ENCODE results near the gene SCFD2.

The SCFD2 gene

DNA sequence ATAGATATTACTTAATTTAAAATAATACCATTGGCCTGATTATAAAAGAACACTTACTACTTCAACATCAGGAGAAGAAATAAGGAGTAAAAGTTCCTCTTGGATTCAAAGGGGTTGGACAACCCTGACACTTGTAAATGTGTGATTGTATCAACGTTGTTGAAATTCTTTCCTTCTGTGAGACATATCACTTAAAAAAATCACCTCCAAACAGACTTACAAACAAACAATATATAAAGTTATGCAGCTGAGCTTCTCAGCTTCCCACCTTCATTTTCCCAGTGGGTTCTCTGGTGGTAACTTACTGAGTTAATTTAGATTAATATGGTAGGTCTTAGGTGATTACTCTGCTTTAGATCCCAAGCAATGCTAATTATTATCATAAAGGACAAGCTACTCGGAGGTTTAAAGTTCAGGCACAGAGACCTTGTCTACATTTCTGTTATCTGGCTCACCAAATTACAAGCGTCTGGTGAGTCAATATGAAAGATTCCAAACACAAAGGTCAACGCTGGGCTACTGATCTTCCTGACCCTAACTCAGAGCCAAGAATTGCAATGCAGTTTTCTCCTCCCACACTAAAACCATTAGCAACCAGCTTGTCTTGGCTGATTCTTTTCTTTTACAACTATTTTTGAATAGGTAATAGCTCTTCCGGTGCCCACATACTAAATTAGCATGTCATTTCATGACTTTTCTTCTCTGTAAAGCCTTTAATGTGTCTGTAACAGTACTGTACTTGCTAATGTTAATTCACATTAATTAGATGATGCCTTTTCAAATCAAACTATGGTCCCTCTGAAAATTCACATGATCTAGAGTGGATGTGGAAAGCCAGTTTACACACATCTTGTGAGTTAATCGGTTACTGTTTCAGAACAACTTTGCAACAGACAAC, 346.1 kb downstream of the SCFD2 start:
- H3K9me3 ChIP-seq (ENCODE audit: insufficient read depth, low read length) = no peaks in the 10 kb centered on the region
- no peaks in the 10 kb centered on the region for H3K79me2 ChIP-seq (ENCODE audit: low read length)
- no peak overlapping the region for H3K4me2 ChIP-seq (ENCODE audit: low read length)
- no peak overlapping the region for H3K4me3 ChIP-seq (ENCODE audit: low read length)
- H3K27ac ChIP-seq (ENCODE audit: low read length) = no peak overlapping the region
- no peaks in the 10 kb centered on the region for H3K4me1 ChIP-seq (ENCODE audit: low read length)
- H3K27me3 ChIP-seq (ENCODE audit: low read depth, low read length) = no peaks in the 10 kb centered on the region
- no peaks in the 10 kb centered on the region for H3K36me3 ChIP-seq (replicated peaks; ENCODE audit: low read depth, low read length)
- H3K9ac ChIP-seq (ENCODE audit: low read length) = no peak overlapping the region
- no peak overlapping the region for H2AFZ ChIP-seq (ENCODE audit: low read depth, low read length)
- no peak for TF ChIP-seq EZH2phosphoT487 (IDR thresholded peaks at IDR 0.05; ENCODE audit: low read depth)
- TF ChIP-seq, protein P1, sequence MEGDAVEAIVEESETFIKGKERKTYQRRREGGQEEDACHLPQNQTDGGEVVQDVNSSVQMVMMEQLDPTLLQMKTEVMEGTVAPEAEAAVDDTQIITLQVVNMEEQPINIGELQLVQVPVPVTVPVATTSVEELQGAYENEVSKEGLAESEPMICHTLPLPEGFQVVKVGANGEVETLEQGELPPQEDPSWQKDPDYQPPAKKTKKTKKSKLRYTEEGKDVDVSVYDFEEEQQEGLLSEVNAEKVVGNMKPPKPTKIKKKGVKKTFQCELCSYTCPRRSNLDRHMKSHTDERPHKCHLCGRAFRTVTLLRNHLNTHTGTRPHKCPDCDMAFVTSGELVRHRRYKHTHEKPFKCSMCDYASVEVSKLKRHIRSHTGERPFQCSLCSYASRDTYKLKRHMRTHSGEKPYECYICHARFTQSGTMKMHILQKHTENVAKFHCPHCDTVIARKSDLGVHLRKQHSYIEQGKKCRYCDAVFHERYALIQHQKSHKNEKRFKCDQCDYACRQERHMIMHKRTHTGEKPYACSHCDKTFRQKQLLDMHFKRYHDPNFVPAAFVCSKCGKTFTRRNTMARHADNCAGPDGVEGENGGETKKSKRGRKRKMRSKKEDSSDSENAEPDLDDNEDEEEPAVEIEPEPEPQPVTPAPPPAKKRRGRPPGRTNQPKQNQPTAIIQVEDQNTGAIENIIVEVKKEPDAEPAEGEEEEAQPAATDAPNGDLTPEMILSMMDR (IDR thresholded peaks at IDR 0.05; ENCODE audit: low read depth, low read length) = no peak
- no peaks in the 10 kb centered on the region for H4K20me1 ChIP-seq (ENCODE audit: insufficient read depth, low read length)

- Histone ChIP-seq H4K20me1 (ENCODE audit: insufficient read depth, low read length) (no peaks in the 10 kb centered on the region), H3K36me3 (replicated peaks; ENCODE audit: low read depth, low read length) (no peaks in the 10 kb centered on the region), H3K9me3 (ENCODE audit: insufficient read depth, low read length) (no peaks in the 10 kb centered on the region), H3K9ac (ENCODE audit: low read length) (no peak overlapping the region), H3K27me3 (ENCODE audit: low read depth, low read length) (no peaks in the 10 kb centered on the region), H2AFZ (ENCODE audit: low read depth, low read length) (no peak overlapping the region), H3K27ac (ENCODE audit: low read length) (no peak overlapping the region), H3K4me3 (ENCODE audit: low read length) (no peak overlapping the region), H3K4me1 (ENCODE audit: low read length) (no peaks in the 10 kb centered on the region), H3K79me2 (ENCODE audit: low read length) (no peaks in the 10 kb centered on the region), H3K4me2 (ENCODE audit: low read length) (no peak overlapping the region)
- TF ChIP-seq, protein P1 (IDR thresholded peaks at IDR 0.05; ENCODE audit: low read depth, low read length) = no peak
- no peak for TF ChIP-seq EZH2phosphoT487 (IDR thresholded peaks at IDR 0.05; ENCODE audit: low read depth)
These were observed 347.4 kb downstream of the SCFD2 start for GRCh38 chr4:53018471-53018870.

- no peaks in the 10 kb centered on the region for H3K27me3 ChIP-seq (ENCODE audit: low read depth, low read length)
- H3K36me3 ChIP-seq (replicated peaks; ENCODE audit: low read depth, low read length) = no peaks in the 10 kb centered on the region
- H3K4me1 ChIP-seq (ENCODE audit: low read length) = no peaks in the 10 kb centered on the region
- H3K79me2 ChIP-seq (ENCODE audit: low read length) = no peaks in the 10 kb centered on the region
- no peak overlapping the region for H3K4me3 ChIP-seq (ENCODE audit: low read length)
- H3K9me3 ChIP-seq (ENCODE audit: insufficient read depth, low read length) = no peaks in the 10 kb centered on the region
- H3K9ac ChIP-seq (ENCODE audit: low read length) = no peak overlapping the region
- no peaks in the 10 kb centered on the region for H4K20me1 ChIP-seq (ENCODE audit: insufficient read depth, low read length)
- no peak overlapping the region for H3K27ac ChIP-seq (ENCODE audit: low read length)
- TF ChIP-seq, protein P1 (IDR thresholded peaks at IDR 0.05; ENCODE audit: low read depth, low read length) = no peak
- TF ChIP-seq EZH2phosphoT487 (IDR thresholded peaks at IDR 0.05; ENCODE audit: low read depth) = no peak
- H2AFZ ChIP-seq (ENCODE audit: low read depth, low read length) = no peak overlapping the region
- H3K4me2 ChIP-seq (ENCODE audit: low read length) = no peak overlapping the region
These were observed 349.6 kb downstream of the SCFD2 start for GRCh38 chr4:53016099-53016820.

- no peak overlapping the region for H3K27ac ChIP-seq (ENCODE audit: low read length)
- H3K4me3 ChIP-seq (ENCODE audit: low read length) = no peak overlapping the region
- H3K4me1 ChIP-seq (ENCODE audit: low read length) = no peaks in the 10 kb centered on the region
- no peak overlapping the region for H3K9ac ChIP-seq (ENCODE audit: low read length)
- no peaks in the 10 kb centered on the region for H3K36me3 ChIP-seq (replicated peaks; ENCODE audit: low read depth, low read length)
- no peak overlapping the region for H3K4me2 ChIP-seq (ENCODE audit: low read length)
- H3K27me3 ChIP-seq (ENCODE audit: low read depth, low read length) = no peaks in the 10 kb centered on the region
- no peaks in the 10 kb centered on the region for H3K79me2 ChIP-seq (ENCODE audit: low read length)
- H3K9me3 ChIP-seq (ENCODE audit: insufficient read depth, low read length) = no peaks in the 10 kb centered on the region
- TF ChIP-seq EZH2phosphoT487 (IDR thresholded peaks at IDR 0.05; ENCODE audit: low read depth) = no peak
- TF ChIP-seq, protein P1 (IDR thresholded peaks at IDR 0.05; ENCODE audit: low read depth, low read length) = peak; percentile 56
- no peak overlapping the region for H2AFZ ChIP-seq (ENCODE audit: low read depth, low read length)
- no peaks in the 10 kb centered on the region for H4K20me1 ChIP-seq (ENCODE audit: insufficient read depth, low read length)
These were observed 350.2 kb downstream of the SCFD2 start for GRCh38 chr4:53015681-53016080.
